OCI-LY1 (cell line): Measurements from ENCODE around the gene OR4D2.

Experiments
- CTCF ChIP-seq: fragments of 200-600 bp; sonication (generic), shearing (Covaris generic); IDR thresholded peaks from 2 replicates; pipeline ENCODE4 v1.5.1; 2017; ENCODE audit warnings: mild to moderate bottlenecking, antibody characterized with exemption, low read length, moderate library complexity, mixed read lengths
- EZH2 ChIP-seq: fragments of 200-600 bp; sonication (generic), shearing (Covaris generic); IDR thresholded peaks from 2 replicates; pipeline ENCODE4 v1.8.0; 2017; ENCODE audit warnings: borderline replicate concordance, mixed run types, mild to moderate bottlenecking, antibody characterized with exemption, low read length, moderate library complexity, mixed read lengths

GRCh38 chr17:58204796-58205195 is 38.0 kb downstream of the OR4D2 start:
- TF ChIP-seq CTCF (no peak), EZH2 (no peak)
